A549 (cell line): ENCODE data around the gene VIM. TPM values are rescaled to one million over a fixed set of nuclear protein-coding genes. Genes with fewer than 3 reads are reported as not detected.

ENCODE experiments used
- ATAC-seq, 2 experiments: fragments of 200-7000 bp in 1 of 2; fragments of >200 bp in 1 of 2; cut with Nextera tagmentation in 1 of 2; cut with Tn5 transposase in 1 of 2; 3 replicates each; pipeline versions ENCODE4 v1.8.0 to v1.9.1; 2018 to 2020; ENCODE audit warnings: mild to moderate bottlenecking in 1 of 2, moderate library complexity in 1 of 2
- CTCF ChIA-PET: fragments of 300-600 bp; sonication (Branson Sonifier 250); formaldehyde crosslinking; extraction: SDS; loops from one replicate; lab custom pipeline; 2021; ENCODE audit warnings: antibody characterized with exemption, inconsistent platforms; lab: Yijun Ruan, JAX
- POLR2A ChIA-PET: fragments of 350-600 bp; formaldehyde crosslinking; extraction: SDS; loops from one replicate; lab custom pipeline; 2021; ENCODE audit warnings: antibody characterized with exemption, inconsistent platforms; lab: Yijun Ruan, JAX
- DNase-seq, 2 experiments: peaks; one replicate each; pipeline versions ENCODE4 v3.0.0 to v3.0.0-alpha.2; 2011 to 2016; ENCODE audit warnings: low read depth in 1 of 2, low spot score in 1 of 2
- FAIRE-seq: peaks from 2 replicates; lab custom pipeline; 2011; peaks lifted over from hg19 to GRCh38; lab: Jason Lieb, UNC
- H3K27ac ChIP-seq, 2 experiments: fragments of >200 bp; sonication (Bioruptor Twin); formaldehyde crosslinking; 3 replicates each; pipeline ENCODE4 v1.5.1; 2016 to 2017
- H3K4me1 ChIP-seq: fragments of >200 bp; sonication (Bioruptor Twin); formaldehyde crosslinking; 3 replicates; pipeline ENCODE4 v1.6.1; 2016
- H3K4me2 ChIP-seq: fragments of >200 bp; sonication (Bioruptor Twin); formaldehyde crosslinking; 3 replicates; pipeline ENCODE4 v1.6.1; 2016
- H3K4me3 ChIP-seq: fragments of >200 bp; sonication (Bioruptor Twin); formaldehyde crosslinking; 3 replicates; pipeline ENCODE4 v1.5.1; 2016
- H3K9me3 ChIP-seq: fragments of >200 bp; sonication (Bioruptor Twin); formaldehyde crosslinking; 3 replicates; pipeline ENCODE4 v1.6.1; 2016
- ATOH8 ChIP-seq: fragments of 250-450 bp; sonication (Bioruptor Pico); IDR thresholded peaks from 2 replicates; pipeline ENCODE4 v1.5.0; 2020; ENCODE audit warnings: low read depth, mild to moderate bottlenecking, moderate library complexity
- CEBPB ChIP-seq, 2 experiments: fragments of >200 bp in 1 of 2; sonication (Bioruptor Twin) in 1 of 2; formaldehyde crosslinking in 1 of 2; IDR thresholded peaks; 2 replicates each; pipeline ENCODE4 v1.6.1; 2012 to 2016
- E2F6 ChIP-seq: IDR thresholded peaks from 2 replicates; pipeline ENCODE4 v1.6.1; 2012; ENCODE audit warnings: low read depth, borderline replicate concordance
- EHF ChIP-seq: fragments of 250-450 bp; sonication (Bioruptor Pico); IDR thresholded peaks from 2 replicates; pipeline ENCODE4 v1.5.0; 2020; ENCODE audit warnings: mild to moderate bottlenecking
- ELK1 ChIP-seq: fragments of 150-350 bp; IDR thresholded peaks from 2 replicates; pipeline ENCODE4 v1.6.1; 2014; ENCODE audit warnings: low read depth, mild to moderate bottlenecking, low read length
- FOXS1 ChIP-seq: fragments of 250-450 bp; sonication (Bioruptor Pico); IDR thresholded peaks from 2 replicates; pipeline ENCODE4 v1.5.0; 2020; ENCODE audit warnings: mild to moderate bottlenecking, moderate library complexity
- HEYL ChIP-seq: fragments of 250-450 bp; sonication (Bioruptor Pico); IDR thresholded peaks from 2 replicates; pipeline ENCODE4 v1.8.0; 2021; ENCODE audit warnings: mild to moderate bottlenecking, moderate library complexity
- HOXA7 ChIP-seq: fragments of 250-450 bp; sonication (Bioruptor Pico); IDR thresholded peaks from 2 replicates; pipeline ENCODE4 v1.5.0; 2020; ENCODE audit warnings: mild to moderate bottlenecking, moderate library complexity
- HOXB13 ChIP-seq: fragments of 250-450 bp; sonication (Bioruptor Pico); IDR thresholded peaks from 2 replicates; pipeline ENCODE4 v1.5.0; 2020; ENCODE audit warnings: low read depth, mild to moderate bottlenecking, moderate library complexity
- HOXB5 ChIP-seq: fragments of 250-450 bp; sonication (Bioruptor Pico); IDR thresholded peaks from 2 replicates; pipeline ENCODE4 v1.5.0; 2020; ENCODE audit warnings: mild to moderate bottlenecking, moderate library complexity
- JUN ChIP-seq, 2 experiments: fragments of >200 bp; sonication (Bioruptor Twin); formaldehyde crosslinking; IDR thresholded peaks; 2 replicates in 1 of 2; 3 replicates in 1 of 2; pipeline ENCODE4 v1.6.1; 2016 to 2017
- JUNB ChIP-seq: fragments of >200 bp; sonication (Bioruptor Twin); formaldehyde crosslinking; IDR thresholded peaks from 2 replicates; pipeline ENCODE4 v1.6.1; 2016
- PHF8 ChIP-seq: fragments of 200-600 bp; sonication (generic); IDR thresholded peaks from 2 replicates; pipeline ENCODE4 v1.6.1; 2016; ENCODE audit warnings: low read depth, mild to moderate bottlenecking, antibody characterized with exemption, moderate library complexity, borderline replicate concordance
- RAD21 ChIP-seq, 2 experiments: fragments of >200 bp in 1 of 2; sonication (Bioruptor Twin) in 1 of 2; formaldehyde crosslinking in 1 of 2; IDR thresholded peaks in 1 of 2; conservative IDR thresholded peaks in 1 of 2; 2 replicates in 1 of 2; 3 replicates in 1 of 2; pipeline ENCODE4 v1.6.1; 2012 to 2018; ENCODE audit warnings: inconsistent platforms in 1 of 2
- REST ChIP-seq: fragments of 200-600 bp; sonication (generic); IDR thresholded peaks from 2 replicates; pipeline ENCODE4 v1.6.1; 2016; ENCODE audit warnings: antibody characterized with exemption, mild to moderate bottlenecking, moderate library complexity
- RFX5 ChIP-seq: fragments of 450-650 bp; IDR thresholded peaks from 2 replicates; pipeline ENCODE4 v1.7.1; 2014; ENCODE audit warnings: antibody characterized with exemption, mild to moderate bottlenecking, moderate library complexity
- RNF2 ChIP-seq: fragments of 200-600 bp; sonication (generic); IDR thresholded peaks from 2 replicates; pipeline ENCODE4 v1.6.1; 2016; ENCODE audit warnings: low read depth, mild to moderate bottlenecking, antibody characterized with exemption, moderate library complexity, borderline replicate concordance
- SREBF2 ChIP-seq: fragments of 450-650 bp; IDR thresholded peaks from 2 replicates; pipeline ENCODE4 v1.6.1; 2014; ENCODE audit warnings: mild to moderate bottlenecking, moderate library complexity
- ZC3H11A ChIP-seq: fragments of 450-650 bp; IDR thresholded peaks from 2 replicates; pipeline ENCODE4 v1.6.1; 2014; ENCODE audit warnings: antibody characterized with exemption, mild to moderate bottlenecking
- ZFP36 ChIP-seq: fragments of 450-650 bp; IDR thresholded peaks from 2 replicates; pipeline ENCODE4 v1.6.1; 2014; ENCODE audit warnings: borderline replicate concordance; ENCODE audit not compliant: partially characterized antibody
- ZSCAN20 ChIP-seq: fragments of 250-450 bp; sonication (Bioruptor Pico); IDR thresholded peaks from 2 replicates; pipeline ENCODE4 v1.8.0; 2022; ENCODE audit warnings: mild to moderate bottlenecking, moderate library complexity
- WGBS: methylation state at CpG from one replicate; pipeline ENCODE4 v1.1.6; 2017; ENCODE audit errors: missing lambda C conversion rate; 5-methylcytosine and 5-hydroxymethylcytosine counted together
- polyA plus RNA-seq, 4 experiments: library from polyadenylated mRNA; depleted of rRNA in 3 of 4; stranded (reverse); fragments of >200 nt; fragmentation: RNase III in 1 of 4; extraction: RNeasy Plus Mini Kit Qiagen cat#74134 plus additional on column Dnase treatment in 1 of 4; gene quantifications; 2 replicates in 3 of 4; 3 replicates in 1 of 4; pipeline ENCODE4 v1.2.3, GENCODE V29; 2011 to 2017
- TF ChIP-seq, protein P1 (sequence below): fragments of >200 bp; sonication (Bioruptor Twin); formaldehyde crosslinking; IDR thresholded peaks from 2 replicates; pipeline ENCODE4 v1.6.1; 2016
- TF ChIP-seq, protein P2 (sequence below): fragments of >200 bp; sonication (Bioruptor Twin); formaldehyde crosslinking; IDR thresholded peaks from 3 replicates; pipeline ENCODE4 v1.5.1; 2016
- TF ChIP-seq, protein P3 (sequence below): fragments of 450-650 bp; IDR thresholded peaks from 2 replicates; pipeline ENCODE4 v1.6.1; 2014; ENCODE audit warnings: antibody characterized with exemption

VIM gene
- polyA plus RNA-seq, 2 of the 4 experiments (the other 2 are of a cell fraction), result 830 to 848 TPM

- ATAC-seq (no peak; a peak in 1 of 6 replicates), FAIRE-seq (no peak), DNase-seq (no peak)
- CTCF ChIA-PET, result interaction anchor here (1.2 kb wide), 1 partner anchor 430 kb away, joined by 4 read pairs; no protein-coding TSS in a partner anchor
- H3K27ac ChIP-seq, result no peak overlapping the region
- no peak overlapping the region for H3K4me2 ChIP-seq
- H3K4me1 ChIP-seq, result no peaks in the 10 kb centered on the region
- TF ChIP-seq ZC3H11A, result no peak
- TF ChIP-seq E2F6, result no peak
- no peak for TF ChIP-seq RAD21 (conservative IDR thresholded peaks at IDR 0.05 in 1 of 2, IDR thresholded peaks at IDR 0.05 in 1 of 2)
- TF ChIP-seq EHF, result no peak
- TF ChIP-seq, protein P1, sequence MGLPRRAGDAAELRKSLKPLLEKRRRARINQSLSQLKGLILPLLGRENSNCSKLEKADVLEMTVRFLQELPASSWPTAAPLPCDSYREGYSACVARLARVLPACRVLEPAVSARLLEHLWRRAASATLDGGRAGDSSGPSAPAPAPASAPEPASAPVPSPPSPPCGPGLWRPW, result no peak
- TF ChIP-seq HOXB13 (CRISPR knock-in tag), result no peak
- TF ChIP-seq HOXB5 (CRISPR knock-in tag), result no peak
- no peak for TF ChIP-seq ZSCAN20
- no peak for TF ChIP-seq CEBPB (IDR thresholded peaks at IDR 0.05)
- TF ChIP-seq RNF2, result no peak
- no peak for TF ChIP-seq REST
- no peak for TF ChIP-seq HEYL (CRISPR knock-in tag)
- TF ChIP-seq RFX5, result no peak
- no peak for TF ChIP-seq JUN (IDR thresholded peaks at IDR 0.05)
- TF ChIP-seq SREBF2, result no peak
- TF ChIP-seq ELK1, result no peak
- TF ChIP-seq HOXA7 (CRISPR knock-in tag), result no peak
- no peak for TF ChIP-seq FOXS1 (CRISPR knock-in tag)
- no peak for TF ChIP-seq JUNB
- no peak for TF ChIP-seq ATOH8 (CRISPR knock-in tag)
- POLR2A ChIA-PET, result no interaction called here
- H3K9me3 ChIP-seq, result peaks cover 6% of the 10 kb centered on the region; the same call in 1 of the 3 replicates
- H3K4me3 ChIP-seq, result no peak overlapping the region
- 87% methylated on average over 12 of the region's 12 CpGs for WGBS
Measured at GRCh38 chr10:17272648-17273047, 44.6 kb downstream of the VIM start.

DNA sequence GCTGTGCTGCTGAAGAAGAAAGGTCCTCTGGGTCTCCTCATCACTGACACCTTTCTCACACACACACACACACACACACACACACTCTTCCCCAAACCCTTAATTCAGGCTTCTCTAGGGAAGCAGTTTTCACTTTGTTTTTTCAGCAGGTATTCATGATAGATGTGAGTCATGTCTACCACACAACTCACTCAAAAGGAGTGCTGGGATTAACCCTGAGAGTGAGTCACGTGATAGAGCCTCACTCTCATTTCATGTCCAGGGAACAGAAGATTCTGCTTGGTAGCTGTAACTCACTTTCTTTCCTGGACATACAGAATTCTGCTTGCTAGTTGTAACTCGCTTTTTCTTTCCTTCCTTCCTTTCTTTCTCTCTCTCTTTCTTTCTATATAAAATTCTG lies 45.4 kb downstream of the VIM start:
- DNase-seq (peak in 1 of 2 experiments; percentile 12), FAIRE-seq (no peak)
- CTCF ChIA-PET, result interaction anchor here (1.1 to 1.2 kb wide), 2 partner anchors 9 to 430 kb away, joined by 3 to 4 read pairs; no protein-coding TSS in a partner anchor
- Histone ChIP-seq H3K4me3 (no peak overlapping the region), H3K4me1 (no peaks in the 10 kb centered on the region), H3K27ac (no peak overlapping the region), H3K4me2 (no peak overlapping the region)
- POLR2A ChIA-PET, result no interaction called here
- 2% methylated on average over 2 of the region's 2 CpGs for WGBS
- TF ChIP-seq, protein P2, sequence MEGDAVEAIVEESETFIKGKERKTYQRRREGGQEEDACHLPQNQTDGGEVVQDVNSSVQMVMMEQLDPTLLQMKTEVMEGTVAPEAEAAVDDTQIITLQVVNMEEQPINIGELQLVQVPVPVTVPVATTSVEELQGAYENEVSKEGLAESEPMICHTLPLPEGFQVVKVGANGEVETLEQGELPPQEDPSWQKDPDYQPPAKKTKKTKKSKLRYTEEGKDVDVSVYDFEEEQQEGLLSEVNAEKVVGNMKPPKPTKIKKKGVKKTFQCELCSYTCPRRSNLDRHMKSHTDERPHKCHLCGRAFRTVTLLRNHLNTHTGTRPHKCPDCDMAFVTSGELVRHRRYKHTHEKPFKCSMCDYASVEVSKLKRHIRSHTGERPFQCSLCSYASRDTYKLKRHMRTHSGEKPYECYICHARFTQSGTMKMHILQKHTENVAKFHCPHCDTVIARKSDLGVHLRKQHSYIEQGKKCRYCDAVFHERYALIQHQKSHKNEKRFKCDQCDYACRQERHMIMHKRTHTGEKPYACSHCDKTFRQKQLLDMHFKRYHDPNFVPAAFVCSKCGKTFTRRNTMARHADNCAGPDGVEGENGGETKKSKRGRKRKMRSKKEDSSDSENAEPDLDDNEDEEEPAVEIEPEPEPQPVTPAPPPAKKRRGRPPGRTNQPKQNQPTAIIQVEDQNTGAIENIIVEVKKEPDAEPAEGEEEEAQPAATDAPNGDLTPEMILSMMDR, result no peak
- no peak for TF ChIP-seq ZFP36
- TF ChIP-seq, protein P3, sequence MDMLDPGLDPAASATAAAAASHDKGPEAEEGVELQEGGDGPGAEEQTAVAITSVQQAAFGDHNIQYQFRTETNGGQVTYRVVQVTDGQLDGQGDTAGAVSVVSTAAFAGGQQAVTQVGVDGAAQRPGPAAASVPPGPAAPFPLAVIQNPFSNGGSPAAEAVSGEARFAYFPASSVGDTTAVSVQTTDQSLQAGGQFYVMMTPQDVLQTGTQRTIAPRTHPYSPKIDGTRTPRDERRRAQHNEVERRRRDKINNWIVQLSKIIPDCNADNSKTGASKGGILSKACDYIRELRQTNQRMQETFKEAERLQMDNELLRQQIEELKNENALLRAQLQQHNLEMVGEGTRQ, result peak; percentile 61
- no peak for TF ChIP-seq PHF8
- TF ChIP-seq REST, result no peak
- TF ChIP-seq, all 56 proteins: peak for 1
- H3K9me3 ChIP-seq, result peaks cover 6% of the 10 kb centered on the region; the same call in 1 of the 3 replicates
- ATAC-seq, result peak; percentile 40 to 62; a peak in 3 of 6 replicates
